ENCODE results near the gene ADGRL4. TPM values are rescaled to one million over a fixed set of nuclear protein-coding genes. Genes with fewer than 3 reads are reported as not detected.

Gene ADGRL4
- total RNA-seq, 4 donors from 2014 or later, result 2.8 to 22.4 (median 13.3) TPM

DNA sequence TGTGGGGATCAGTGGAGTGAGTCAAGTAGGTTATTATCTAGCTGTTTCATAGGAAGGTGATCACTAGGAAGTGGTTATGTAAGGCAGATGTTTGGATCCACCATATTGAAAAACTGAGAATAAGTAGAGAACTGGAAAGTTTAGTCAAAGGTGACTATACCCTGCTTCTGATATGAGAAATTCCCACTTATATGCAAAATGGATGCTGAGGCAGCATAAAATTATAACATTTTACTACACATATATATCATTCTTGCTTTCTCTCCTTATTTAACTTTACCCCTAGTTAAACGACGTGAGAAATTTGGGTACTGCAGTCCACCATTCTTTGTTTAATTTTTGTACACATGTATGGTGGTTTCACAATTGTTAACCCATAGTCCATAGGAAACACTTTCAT lies 142.4 kb downstream of the ADGRL4 start:
- no peaks in the 10 kb centered on the region for H3K9me3 ChIP-seq
- WGBS, result 90% methylated on average over 2 of the region's 2 CpGs
- no peaks in the 10 kb centered on the region for H3K4me1 ChIP-seq
- DNase-seq (ENCODE audit: low spot score in 2 of 2), result no peak
- H3K27ac ChIP-seq, result no peak overlapping the region
- no peak overlapping the region for H3K4me3 ChIP-seq
- H3K36me3 ChIP-seq, result no peaks in the 10 kb centered on the region
- H3K27me3 ChIP-seq, result no peaks in the 10 kb centered on the region
- TF ChIP-seq, protein P1, sequence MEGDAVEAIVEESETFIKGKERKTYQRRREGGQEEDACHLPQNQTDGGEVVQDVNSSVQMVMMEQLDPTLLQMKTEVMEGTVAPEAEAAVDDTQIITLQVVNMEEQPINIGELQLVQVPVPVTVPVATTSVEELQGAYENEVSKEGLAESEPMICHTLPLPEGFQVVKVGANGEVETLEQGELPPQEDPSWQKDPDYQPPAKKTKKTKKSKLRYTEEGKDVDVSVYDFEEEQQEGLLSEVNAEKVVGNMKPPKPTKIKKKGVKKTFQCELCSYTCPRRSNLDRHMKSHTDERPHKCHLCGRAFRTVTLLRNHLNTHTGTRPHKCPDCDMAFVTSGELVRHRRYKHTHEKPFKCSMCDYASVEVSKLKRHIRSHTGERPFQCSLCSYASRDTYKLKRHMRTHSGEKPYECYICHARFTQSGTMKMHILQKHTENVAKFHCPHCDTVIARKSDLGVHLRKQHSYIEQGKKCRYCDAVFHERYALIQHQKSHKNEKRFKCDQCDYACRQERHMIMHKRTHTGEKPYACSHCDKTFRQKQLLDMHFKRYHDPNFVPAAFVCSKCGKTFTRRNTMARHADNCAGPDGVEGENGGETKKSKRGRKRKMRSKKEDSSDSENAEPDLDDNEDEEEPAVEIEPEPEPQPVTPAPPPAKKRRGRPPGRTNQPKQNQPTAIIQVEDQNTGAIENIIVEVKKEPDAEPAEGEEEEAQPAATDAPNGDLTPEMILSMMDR (IDR thresholded peaks at IDR 0.05), result no peak
- TF ChIP-seq EP300 (IDR thresholded peaks at IDR 0.05), result no peak
- TF ChIP-seq POLR2A (IDR thresholded peaks at IDR 0.05), result no peak
- no peak for TF ChIP-seq POLR2AphosphoS5 (IDR thresholded peaks at IDR 0.05)

DNA sequence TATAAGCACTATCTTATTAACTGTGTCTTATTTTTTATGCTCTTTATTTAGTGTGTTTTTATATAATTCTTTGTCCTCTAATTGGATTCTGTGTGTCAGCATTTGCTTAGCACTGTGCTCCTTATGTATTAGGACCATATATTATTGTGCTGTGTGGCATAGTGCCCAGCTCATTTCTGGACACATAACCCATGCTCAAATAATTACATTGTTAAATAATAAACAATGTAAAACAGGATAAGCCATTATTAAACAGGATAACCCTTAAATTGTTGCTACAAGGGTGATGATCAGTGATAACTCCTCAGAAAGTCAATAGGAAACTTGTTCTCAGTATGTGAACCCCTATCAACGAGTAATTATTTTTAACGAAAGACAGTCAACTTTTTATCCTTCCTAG lies 150.4 kb downstream of the ADGRL4 start:
- Histone ChIP-seq H3K4me3 (no peak overlapping the region), H3K27ac (no peak overlapping the region), H3K9me3 (no peaks in the 10 kb centered on the region), H3K27me3 (no peaks in the 10 kb centered on the region), H3K4me1 (no peaks in the 10 kb centered on the region), H3K36me3 (no peaks in the 10 kb centered on the region)
- no peak for DNase-seq (ENCODE audit: low spot score in 2 of 2)
- 80% methylated on average over 2 of the region's 2 CpGs for WGBS
- TF ChIP-seq EP300 (IDR thresholded peaks at IDR 0.05), result no peak
- TF ChIP-seq, protein P1 (IDR thresholded peaks at IDR 0.05), result no peak
- TF ChIP-seq POLR2A (IDR thresholded peaks at IDR 0.05), result no peak
- TF ChIP-seq POLR2AphosphoS5 (IDR thresholded peaks at IDR 0.05), result no peak

DNA sequence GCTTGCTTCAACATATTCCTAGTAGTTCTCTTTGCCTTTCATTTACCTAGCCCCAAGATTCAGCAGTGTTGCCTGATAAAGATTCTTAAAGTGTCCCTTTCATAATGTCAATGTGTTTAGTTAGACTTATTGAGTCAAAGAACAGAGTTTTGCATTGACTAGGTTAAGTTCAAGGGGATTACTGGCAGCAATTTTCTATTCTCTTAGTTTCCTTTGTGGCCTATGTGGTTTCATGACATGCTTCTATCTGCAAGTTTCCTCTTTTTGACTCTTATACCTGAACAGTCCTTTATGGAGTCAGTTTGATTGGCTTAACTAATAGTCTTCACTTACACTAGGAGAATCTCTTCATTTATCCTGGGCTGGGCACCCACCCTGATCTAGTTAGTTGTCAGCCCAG lies 151.3 kb downstream of the ADGRL4 start:
- Histone ChIP-seq H3K27ac (no peak overlapping the region), H3K36me3 (no peaks in the 10 kb centered on the region), H3K4me1 (no peaks in the 10 kb centered on the region), H3K27me3 (no peaks in the 10 kb centered on the region), H3K9me3 (no peaks in the 10 kb centered on the region), H3K4me3 (no peak overlapping the region)
- DNase-seq (ENCODE audit: low spot score in 2 of 2), result no peak
- TF ChIP-seq, protein P1 (IDR thresholded peaks at IDR 0.05), result no peak
- TF ChIP-seq POLR2A (IDR thresholded peaks at IDR 0.05) (no peak), POLR2AphosphoS5 (IDR thresholded peaks at IDR 0.05) (no peak), EP300 (IDR thresholded peaks at IDR 0.05) (no peak)

DNA sequence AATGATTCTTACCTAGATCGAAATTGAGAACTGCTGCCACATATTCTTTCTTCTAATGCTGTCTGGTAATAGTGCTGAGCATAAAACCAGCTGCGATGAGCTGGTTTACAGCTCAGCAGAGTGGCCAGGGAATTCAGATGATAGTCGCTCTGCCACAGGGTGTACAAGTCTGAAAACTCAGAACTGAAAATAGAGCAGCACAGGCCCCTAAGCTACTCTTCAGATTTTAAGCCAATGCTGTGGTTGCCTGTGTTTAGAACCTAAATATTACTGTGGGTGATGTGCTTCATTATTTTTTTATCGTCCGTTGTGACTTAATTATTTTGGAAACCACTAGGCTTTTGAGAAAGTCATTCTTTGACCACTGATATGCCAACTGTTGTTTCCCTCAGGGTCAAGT lies 152.0 kb downstream of the ADGRL4 start:
- WGBS, result 90% methylated on average over 5 of the region's 5 CpGs
- no peak for DNase-seq (ENCODE audit: low spot score in 2 of 2)
- TF ChIP-seq POLR2AphosphoS5 (IDR thresholded peaks at IDR 0.05) (no peak), POLR2A (IDR thresholded peaks at IDR 0.05) (no peak), EP300 (IDR thresholded peaks at IDR 0.05) (no peak)
- TF ChIP-seq, protein P1 (IDR thresholded peaks at IDR 0.05), result no peak
- Histone ChIP-seq H3K27ac (no peak overlapping the region), H3K4me1 (no peaks in the 10 kb centered on the region), H3K9me3 (no peaks in the 10 kb centered on the region), H3K27me3 (no peaks in the 10 kb centered on the region), H3K4me3 (no peak overlapping the region), H3K36me3 (no peaks in the 10 kb centered on the region)

DNA sequence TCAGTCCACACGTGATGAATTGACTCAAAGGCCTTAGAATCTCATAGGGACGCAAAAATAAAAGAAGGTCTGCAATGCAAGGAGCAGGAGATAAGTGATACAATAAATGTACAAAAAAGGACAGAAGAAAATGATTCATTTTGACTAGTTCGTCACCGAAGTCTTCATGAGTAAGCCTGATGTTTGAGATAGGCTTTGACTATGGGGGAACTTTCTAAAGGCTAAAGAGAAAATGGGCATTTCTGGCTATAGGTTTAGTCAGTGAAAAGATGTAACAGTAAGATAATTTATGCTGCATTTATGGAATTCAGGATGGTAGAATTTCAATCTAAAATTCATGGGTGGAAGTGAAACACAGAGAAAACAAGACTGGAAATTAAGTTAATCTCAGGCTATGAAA lies 163.0 kb downstream of the ADGRL4 start:
- Histone ChIP-seq H3K27me3 (no peaks in the 10 kb centered on the region), H3K4me3 (no peak overlapping the region), H3K36me3 (no peaks in the 10 kb centered on the region), H3K27ac (no peak overlapping the region), H3K9me3 (no peaks in the 10 kb centered on the region), H3K4me1 (peaks cover 5% of the 10 kb centered on the region)
- 90% methylated on average over 4 of the region's 4 CpGs for WGBS
- TF ChIP-seq POLR2AphosphoS5 (IDR thresholded peaks at IDR 0.05) (no peak), POLR2A (IDR thresholded peaks at IDR 0.05) (no peak), EP300 (IDR thresholded peaks at IDR 0.05) (no peak)
- TF ChIP-seq, protein P1 (IDR thresholded peaks at IDR 0.05), result no peak
- no peak for DNase-seq (ENCODE audit: low spot score in 2 of 2)

Data from suprapubic skin (tissue), 4 donors.